Fibroblast of skin of back (primary cell): ENCODE results near the gene ZBED1.
"Not testable (repeated sequence)": the region's sequence is repeated elsewhere in the genome, so short reads cannot be mapped to it uniquely, and the experiment has no call there.

Source experiments
- DNase-seq: peaks from one replicate; pipeline ENCODE4 v3.0.0-alpha.2; 2013

ZBED1 gene

DNA sequence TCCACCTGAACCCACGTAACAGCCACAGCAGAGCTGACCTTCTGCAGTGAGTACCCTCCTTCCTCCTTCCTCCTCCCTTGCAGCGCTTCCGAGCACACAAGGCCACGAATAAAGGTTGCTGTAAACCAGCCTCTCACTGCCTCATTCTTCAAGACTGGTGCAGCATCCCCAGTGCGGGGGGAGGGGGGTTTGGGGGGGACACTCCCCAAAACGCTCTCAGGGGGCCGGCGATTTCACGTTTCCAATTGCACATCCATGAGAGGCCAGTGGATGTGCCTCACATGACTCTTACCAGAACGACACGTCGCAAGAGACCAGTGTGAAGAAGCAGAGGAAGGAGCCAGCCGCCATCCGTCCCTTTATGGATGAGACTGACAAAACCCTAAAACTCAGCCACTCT is 5.2 kb downstream of the ZBED1 start:
- no peak for DNase-seq

DNA sequence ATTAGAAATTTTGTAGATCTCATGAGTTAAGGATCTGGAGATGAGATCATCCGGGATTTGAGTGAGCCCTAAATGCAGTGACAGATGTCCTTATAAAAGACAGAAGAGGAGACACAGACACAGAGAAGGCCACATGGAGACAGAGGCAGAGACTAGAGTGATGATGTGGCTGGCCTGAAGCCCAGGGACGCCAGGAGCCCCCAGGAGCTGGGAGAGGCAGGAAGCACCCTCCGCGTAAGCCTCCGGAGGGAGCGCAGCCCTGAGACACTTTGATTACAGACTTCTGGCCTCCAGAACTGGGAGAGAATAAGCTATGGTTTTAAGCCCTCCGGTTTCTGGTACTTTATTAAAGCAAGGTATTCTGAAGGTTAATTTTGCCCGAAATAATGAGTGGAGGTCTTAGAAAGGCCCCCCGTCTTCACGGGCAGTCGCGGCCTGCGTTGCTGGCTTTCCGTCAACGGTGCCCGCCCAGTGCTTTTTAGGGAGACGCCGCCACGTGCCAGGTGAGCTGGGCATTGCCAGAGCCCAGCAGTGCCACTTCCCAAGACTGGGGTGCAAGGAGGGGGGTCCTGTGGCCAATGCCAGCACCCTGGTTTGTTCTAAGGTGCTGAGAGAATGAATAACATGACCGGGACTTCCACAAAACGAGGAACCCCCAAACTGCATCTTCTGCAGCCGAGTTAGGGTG is 8.1 kb downstream of the ZBED1 start:
- peak; percentile 32 for DNase-seq

DNA sequence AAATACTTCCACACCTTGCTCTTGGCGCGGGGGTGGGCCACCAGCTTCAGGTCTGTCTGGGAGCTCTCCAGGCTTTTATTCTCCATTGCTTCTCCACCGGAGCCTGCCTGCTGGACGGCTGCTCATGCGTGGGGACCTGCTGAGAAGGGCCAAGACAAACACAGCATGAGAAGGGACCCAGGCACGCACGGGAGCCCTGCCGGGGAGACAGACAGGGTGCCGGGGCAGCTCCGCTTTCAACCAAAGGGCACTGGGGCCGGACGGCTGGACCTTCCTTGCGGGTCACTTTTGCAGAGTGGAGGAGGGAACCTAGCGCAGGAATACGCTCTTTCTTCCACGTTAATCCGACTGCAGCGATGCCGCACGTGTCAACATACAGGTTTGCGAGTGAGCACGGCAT is 10.1 kb downstream of the ZBED1 start:
- no peak for DNase-seq

DNA sequence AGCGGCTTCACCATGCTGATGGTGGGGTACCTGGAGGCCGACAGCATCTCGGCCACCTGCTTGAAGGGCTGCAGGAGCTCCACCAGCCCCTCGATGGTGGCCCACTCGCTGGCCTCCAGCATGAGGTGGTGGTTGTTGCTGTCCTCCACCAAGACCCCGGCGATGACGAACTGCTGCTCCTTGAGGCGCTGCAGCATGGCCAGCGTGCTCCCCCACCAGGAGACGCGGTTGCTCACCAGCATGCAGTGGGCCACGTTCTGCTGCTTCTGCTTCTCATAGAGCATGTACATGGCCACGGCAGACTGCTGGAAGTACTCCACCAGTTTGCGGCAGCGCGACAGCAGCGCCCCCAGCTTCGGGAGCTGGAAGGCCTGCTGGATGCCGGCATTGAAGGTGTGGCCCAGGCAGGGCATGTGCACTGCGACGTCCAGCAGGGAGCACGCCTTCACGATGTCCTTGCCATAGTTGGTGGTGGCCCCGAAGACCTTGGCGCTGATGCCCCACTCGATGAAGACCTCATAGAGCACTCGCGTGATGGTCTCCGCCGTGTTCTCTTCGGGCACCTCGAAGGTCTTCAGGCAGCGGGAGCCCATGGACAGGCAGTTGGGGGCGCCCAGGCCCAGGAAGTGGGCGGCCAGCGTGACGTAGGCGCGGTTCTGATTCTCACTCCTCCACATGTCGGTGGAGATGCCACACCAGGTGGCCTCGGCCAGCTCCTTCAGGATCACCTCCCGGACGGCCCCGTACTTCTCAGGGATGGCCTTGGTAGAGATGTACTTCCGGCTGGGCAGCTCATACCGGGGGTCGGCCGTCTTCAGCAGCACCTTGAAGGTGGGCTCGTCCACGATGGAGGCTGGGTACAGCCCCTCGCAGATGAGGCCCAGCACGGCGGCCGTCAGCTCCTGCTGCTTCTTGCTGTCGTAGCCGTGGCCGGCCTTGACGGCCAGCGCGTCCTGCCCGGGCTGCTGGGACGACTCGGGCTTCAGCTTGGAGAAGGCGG is 11.0 kb downstream of the ZBED1 start:
- DNase-seq = no peak

DNA sequence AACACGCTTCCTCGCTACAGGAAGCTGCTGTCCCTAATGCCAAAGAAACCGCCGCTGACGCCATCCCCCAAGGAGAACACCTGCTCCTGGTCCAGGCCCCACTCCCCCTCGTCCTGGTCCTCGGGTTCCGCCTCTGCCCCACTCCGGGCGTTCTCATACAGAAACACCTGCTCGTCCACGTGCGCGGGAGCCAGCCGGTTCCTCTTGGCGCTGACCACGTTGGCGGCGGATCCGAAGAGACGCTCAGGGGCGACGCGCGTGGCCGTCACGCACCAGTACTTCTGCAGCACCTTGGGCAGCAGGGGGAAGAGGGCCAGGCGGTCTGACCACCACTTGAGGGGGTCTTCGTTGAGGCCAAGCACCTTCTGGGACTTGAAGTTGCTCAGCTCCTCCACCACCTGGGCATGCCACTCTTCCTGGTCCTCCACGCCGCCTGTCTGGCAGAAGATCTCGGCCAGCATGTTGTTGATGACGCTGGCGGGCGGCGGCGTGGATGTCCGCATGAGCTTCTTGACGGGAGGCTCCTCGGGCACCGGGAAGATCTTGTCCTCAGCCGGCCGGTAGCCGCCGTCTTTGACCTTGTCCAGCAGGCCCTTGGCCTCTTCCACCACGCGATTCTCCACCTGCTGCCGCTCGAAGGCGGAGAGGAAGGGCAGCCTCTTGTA is 12.0 kb downstream of the ZBED1 start:
- DNase-seq = no peak

DNA sequence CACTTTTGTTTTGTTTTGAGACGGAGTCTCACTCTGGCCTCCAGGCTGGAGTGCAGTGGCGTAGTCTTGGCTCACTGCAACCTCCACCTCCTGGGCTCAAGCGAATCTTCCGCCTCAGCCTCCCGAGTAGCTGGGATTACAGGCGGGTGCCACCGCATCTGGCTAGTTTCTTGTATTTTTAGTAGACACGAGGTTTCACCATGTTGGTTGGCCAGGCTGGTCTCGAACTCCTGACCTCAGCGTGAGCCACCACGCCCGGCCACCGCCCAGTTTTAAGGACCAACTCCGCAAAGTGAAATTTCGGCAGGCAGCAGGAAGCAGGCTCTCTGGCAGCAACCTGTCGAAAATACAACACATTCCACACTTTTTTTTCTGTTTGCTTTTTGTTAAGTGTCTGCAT is 13.4 kb downstream of the ZBED1 start:
- no peak for DNase-seq

DNA sequence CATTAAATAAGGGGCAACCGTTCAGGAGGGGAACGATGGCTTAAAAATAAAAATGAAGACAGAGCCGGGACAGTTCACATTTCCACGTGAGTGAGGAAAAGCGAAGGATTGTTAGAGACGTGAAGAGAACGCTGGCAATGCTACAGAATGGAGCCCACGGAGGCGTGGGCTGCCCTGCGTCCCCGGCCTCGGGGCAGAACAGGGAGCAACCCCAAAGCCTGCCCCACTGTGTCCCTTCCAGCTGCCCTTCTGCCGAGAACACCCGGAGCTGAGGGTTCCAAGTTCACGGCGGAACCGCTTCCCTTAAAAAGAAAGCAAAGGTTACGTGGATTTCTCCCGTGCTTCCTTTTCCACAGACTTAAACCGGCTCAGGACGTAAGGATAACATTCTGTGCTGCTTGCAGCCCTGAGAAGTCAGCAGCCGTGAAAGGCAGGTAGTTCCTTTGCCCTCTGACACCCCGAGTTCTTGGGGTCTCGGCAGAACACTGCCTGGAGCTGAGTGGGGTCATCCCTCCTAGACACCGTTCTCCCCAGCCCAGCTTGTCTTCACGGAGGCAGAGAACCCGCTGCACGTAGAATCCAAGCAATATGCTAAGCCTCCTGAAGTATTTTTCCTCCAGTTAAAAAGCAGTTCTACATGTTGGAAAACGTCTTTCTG is 14.2 kb downstream of the ZBED1 start:
- DNase-seq = no peak

DNA sequence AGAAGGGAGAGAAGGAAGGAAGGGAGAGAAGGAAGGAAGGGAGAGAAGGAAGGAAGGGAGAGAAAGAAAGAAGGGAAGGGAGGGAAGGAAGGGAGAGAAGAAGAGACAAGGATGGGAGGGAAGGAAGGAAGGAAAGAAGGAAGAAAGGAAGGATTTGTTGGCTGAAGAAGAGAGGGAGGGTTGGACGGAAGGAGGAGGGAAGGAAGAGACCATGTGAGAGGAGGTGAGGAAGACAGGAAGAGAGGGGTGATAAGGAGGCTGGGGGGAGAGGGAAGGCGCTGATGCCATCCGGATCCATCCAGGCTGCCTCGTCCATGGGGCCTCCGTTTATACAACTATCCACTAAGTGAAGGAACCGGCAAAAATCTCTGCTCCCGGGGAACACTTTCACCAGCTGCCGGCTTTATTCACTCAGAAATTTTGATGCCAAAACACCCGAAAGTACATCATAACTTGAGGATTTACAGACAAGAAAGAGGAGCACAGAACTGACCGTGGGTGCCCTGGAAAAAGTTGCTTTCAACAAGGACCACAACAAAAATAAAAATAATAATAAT is 14.9 kb downstream of the ZBED1 start:
- no peak for DNase-seq

DNA sequence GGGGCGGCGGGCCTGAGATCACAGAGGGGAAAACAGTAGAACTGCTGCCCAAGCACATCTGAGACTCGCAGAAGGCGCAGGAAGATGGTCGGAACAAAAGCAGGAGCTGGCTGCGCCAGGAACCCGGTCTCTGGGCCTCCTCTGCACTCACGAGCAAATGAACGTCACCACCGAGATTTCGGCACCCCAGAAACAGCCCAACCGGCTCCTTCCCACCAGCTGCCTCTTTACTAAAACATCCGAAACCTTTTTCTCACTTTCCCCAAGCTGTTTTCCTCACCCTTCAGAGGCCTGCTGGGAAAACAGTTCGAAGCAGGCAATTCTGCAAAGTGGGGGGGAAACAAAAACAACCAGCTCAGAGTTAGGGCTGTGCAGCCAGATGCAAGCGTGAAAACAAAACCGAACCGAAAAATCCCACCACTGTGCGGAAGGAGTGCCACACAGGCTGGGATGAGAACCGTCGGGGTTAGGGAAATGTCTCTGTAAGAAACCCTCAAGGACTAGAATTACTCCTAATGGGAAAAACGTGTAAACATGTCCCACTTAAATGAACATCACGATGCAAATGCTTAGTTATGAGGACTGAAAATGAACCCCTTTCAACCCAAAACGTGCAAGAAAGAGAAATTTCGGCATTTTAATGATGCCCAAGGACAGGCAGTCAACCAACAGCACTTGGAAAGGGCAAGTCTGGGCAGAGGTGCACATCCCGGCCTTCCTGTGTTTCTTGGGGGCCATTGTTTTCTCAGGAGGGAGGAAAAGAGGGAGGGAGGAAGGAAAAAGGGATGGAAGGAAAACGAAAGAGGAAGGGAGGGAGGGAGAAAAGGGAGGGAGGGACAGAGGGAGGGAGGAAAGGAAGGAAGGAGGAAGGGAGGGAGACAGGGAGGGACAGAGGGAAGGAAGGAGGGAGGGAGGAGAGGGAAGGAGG is 15.8 kb downstream of the ZBED1 start:
- peak; percentile 45 for DNase-seq

DNA sequence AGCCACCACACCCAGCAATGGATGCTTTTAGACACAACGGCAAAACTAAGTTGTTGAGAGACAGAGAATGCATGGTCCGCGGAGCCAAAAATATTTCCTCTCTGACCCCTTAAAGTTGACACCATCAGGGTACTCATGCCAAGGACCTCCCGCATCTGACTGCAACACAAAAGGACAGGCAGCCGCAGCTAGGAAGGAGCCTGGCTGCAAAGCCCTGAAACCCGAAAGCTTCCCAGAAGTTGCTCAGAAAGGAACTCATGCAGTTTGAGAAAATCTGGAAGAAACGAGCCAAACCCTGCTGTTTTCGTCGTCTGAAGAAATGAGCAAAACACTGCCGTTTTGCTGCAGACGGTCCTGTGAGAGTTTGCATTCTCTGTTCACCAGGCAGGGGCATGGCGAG is 16.5 kb downstream of the ZBED1 start:
- DNase-seq = peak; percentile 18

DNA sequence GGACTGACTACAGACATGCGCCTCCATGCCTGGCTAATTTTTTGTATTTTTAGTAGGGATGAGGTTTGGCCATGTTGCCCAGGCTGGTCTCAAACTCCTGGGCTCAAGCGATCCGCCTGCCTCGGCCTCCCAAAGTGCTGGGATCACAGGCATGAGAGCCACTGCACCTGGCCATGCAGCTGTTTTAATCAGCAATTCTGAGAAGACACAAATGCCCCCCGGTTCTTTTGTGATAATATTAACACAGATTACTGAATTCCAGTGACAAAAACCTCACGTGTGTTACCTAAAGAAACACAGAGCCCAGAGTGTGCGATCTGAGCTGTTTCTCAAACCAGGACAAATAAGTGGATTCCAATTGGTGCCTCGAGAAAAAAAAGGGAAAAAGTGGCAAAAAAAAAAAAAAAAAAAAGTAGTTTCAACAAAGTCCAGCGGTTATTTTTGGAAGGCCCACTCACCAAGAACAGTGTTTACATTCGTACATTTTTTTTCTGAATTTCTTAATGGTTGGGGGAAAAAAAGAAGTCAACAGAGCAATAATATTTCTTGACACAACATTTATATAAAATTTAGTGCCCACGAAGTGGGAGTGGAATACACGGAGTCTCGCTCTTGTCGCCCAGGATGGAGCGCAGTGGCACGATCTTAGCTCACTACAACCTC is 17.2 kb downstream of the ZBED1 start:
- no peak for DNase-seq

DNA sequence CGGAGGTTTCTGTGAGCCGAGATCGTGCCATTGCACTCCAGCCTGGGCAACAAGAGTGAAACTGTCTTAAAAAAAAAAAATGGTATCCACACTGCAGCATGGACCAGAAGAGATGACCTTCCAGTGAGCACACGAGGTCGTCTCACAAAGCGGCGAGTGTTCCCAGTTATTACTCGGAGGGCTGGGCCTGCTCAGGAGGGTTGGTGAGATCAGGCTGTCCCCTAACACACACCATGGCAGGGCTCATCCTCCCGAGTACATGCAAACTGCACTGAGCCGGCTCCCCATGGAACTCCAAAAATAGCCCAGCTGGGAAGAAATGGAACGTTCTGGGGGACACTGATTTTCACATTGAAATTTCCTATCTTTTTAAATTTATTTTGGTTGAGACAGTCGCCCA is 19.2 kb downstream of the ZBED1 start:
- DNase-seq = not testable (repeated sequence)

DNA sequence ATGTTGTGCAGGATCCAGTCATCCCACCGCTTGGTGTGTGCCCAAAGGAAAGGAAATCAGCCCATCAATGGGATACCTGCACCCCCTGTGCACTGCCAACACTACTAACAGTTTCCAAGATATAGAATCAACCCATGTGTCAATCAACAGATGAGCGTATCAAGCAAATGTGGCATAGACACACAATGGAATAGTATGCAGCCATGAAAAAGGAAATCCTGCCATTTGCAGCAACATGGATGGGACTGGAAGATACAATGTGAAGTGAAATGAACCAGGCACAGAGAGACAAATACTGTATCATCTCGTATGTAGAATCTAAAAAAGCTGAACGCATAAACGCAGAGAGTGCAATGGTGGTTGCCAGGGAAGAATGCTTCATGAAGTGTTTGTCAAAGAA is 20.8 kb downstream of the ZBED1 start:
- DNase-seq = not testable (repeated sequence)

DNA sequence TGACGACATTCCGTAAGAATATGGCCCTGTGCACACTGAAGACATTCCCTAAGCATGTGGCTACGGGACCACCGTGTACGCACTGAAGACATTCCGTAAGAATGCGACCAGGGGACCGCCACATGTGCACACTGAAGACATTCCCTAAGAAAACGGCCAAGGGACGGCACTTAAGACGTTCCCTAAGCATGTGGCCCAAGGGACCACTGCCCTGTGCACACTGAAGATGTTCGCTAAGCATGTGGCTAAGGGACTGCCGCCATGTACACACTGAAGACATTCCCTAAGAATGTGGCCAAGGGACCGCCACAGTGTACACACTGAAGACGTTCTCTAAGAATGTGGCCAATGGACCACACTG is 21.4 kb downstream of the ZBED1 start:
- no peak for DNase-seq

DNA sequence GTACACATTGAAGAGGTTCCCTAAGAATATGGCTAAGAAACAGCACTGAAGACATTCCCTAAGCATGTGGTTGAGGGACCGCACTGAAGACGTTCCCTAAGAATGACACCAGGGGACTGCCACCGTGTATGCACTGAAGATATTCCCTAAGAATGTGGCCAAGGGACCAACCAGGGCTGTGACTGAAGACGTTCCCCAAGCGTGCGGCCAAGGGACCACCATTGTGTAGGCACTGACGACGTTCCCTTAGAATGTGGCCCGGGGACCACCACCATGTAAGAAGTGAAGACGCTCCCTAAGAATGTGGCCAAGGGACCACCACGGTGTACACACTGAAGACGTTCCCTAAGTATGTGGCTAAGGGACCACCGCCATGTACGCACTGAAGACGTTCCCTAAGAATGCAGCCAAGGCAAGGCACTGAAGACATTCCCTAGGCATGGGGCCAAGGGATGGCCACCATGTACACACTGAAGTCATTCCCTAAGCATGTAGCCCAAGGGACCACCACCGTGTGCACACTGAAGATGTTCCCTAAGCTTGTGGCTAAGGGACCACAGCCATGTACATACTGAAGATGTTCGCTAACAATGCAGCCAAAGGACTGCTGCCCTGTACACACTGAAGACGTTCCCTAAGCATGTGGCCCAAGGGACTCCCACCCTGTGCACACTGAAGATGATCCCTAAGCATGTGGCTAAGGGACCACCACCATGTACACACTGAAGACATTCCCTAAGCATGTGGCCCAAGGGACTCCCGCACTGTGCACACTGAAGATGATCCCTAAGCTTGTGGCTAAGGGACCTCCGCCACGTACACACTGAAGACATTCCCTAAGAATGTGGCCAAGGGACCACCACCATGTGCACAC is 22.0 kb downstream of the ZBED1 start:
- peak; percentile 34 for DNase-seq

DNA sequence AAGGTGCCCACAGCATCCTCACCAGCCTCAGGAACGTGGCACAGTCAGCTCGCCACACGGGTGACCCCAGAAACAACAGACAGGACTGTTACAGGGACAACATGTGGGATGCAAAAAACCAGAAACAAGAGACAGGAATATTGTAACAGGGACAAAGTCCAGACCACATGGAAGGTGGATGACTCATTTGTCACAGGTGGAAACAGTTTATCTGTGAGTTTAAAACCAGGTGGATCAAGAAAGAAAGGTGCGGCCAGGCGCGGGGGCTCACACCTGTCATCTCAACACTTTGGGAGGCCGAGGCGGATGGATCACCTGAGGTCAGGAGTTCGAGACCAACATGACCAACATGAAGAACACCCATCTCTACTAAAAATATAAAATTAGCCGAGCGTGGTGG is 23.5 kb downstream of the ZBED1 start:
- DNase-seq = not testable (repeated sequence)

DNA sequence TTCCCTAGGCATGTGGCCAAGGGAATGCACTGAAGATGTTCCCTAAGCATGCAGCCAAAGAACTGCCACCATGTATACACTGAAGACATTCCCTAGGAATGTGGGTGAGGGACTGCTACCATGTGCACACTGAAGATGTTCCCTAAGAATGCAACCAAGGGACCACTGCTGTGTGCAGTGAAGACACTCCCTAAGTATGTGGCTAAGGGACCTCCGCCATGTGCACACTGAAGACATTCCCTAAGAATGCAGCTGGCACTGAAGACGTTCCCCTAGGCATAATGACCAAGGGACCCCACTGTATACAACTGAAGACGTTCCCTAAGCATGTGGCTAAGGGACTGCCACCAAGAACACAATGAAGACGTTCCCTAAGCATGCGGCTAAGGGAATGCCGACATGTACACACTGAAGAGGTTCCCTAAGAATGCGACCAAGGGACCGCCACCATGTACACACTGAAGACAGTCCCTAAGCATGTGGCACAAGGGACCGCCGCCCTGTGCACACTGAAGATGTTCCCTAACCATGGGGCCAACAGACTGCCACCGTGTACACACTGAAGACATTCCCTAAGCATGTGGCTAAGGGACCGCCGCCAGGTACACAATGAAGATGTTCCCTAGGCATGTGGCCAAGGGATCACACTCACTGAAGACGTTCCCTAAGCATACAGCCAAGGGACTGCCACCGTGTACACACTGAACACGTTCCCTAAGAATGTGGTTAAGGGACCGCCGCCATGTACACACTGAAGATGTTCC is 25.6 kb downstream of the ZBED1 start:
- DNase-seq = no peak

DNA sequence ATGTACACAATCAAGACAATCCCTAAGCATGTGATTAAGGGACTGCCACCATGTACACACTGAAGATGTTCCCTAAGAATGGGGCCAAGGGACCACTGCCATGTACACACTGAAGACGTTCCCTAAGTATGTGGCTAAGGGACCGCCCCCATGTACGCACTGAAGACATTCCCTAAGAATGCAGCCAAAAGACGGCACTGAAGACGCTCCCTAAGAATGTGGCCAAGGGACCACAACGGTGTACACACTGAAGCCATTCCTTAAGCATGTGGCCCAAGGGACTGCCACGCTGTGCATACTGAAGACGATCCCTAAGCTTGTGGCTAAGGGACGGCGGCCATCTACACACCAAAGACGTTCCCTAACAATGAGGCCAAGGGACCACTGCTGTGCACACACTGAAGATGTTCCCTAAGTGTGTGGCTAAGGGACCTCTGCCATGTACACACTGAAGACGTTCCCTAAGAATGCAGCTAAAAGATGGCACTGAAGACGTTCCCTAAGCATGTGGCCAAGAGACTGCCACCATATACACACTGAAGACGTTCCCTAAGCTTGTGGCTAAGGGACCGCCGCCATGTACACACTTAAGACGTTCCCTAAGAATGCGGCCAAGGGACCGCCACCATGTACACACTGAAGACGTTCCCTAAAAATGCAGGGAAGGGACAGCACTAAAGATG is 26.4 kb downstream of the ZBED1 start:
- DNase-seq = no peak
